Measurements from ENCODE around the gene MYO1D. TPM values are rescaled to one million over a fixed set of nuclear protein-coding genes. Genes with fewer than 3 reads are reported as not detected.

Gene MYO1D
- total RNA-seq, 1 experiment from 2014 or later: 5.6 TPM

DNA sequence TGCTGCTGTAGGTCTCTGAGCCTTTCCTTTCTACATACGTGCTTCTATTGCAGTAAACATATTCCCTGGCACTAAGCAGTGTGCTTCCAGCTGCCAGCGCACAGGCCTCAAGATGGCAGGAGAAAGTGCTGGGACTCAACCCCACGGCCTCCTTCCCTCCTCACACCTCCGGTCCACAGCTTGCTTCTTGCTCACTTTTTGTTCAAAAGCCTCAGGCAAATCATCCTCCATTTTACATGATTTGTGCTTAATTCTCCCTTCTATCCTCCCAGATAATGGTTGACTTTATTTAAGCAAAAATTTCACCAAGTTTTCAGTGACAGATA is 384.7 kb downstream of the MYO1D start:
- Histone ChIP-seq H4K20me1 (ENCODE audit: insufficient read depth, low read depth, low read length) (0 out of 2 replicates have a peak, but pooled peaks cover 13% of the 10 kb centered on the region), H3K27ac (ENCODE audit: low read length) (no peak overlapping the region), H2AFZ (ENCODE audit: low read length) (no peak overlapping the region), H3K9me3 (ENCODE audit: low read length) (no peaks in the 10 kb centered on the region), H3K27me3 (ENCODE audit: low read length) (no peaks in the 10 kb centered on the region), H3K4me2 (ENCODE audit: low read depth, low read length, poor library complexity, severe bottlenecking) (no peak overlapping the region), H3K4me3 (ENCODE audit: low read length) (no peak overlapping the region), H3K4me1 (ENCODE audit: low read length) (peaks cover 6% of the 10 kb centered on the region), H3K36me3 (ENCODE audit: insufficient read depth, low read length) (no peaks in the 10 kb centered on the region), H3K79me2 (ENCODE audit: low read length) (no peaks in the 10 kb centered on the region), H3K9ac (ENCODE audit: low read length) (no peak overlapping the region), H3K9me2 (replicated peaks; ENCODE audit: insufficient read depth, low read length) (no peaks in the 10 kb centered on the region)
- DNase-seq: no peak

DNA sequence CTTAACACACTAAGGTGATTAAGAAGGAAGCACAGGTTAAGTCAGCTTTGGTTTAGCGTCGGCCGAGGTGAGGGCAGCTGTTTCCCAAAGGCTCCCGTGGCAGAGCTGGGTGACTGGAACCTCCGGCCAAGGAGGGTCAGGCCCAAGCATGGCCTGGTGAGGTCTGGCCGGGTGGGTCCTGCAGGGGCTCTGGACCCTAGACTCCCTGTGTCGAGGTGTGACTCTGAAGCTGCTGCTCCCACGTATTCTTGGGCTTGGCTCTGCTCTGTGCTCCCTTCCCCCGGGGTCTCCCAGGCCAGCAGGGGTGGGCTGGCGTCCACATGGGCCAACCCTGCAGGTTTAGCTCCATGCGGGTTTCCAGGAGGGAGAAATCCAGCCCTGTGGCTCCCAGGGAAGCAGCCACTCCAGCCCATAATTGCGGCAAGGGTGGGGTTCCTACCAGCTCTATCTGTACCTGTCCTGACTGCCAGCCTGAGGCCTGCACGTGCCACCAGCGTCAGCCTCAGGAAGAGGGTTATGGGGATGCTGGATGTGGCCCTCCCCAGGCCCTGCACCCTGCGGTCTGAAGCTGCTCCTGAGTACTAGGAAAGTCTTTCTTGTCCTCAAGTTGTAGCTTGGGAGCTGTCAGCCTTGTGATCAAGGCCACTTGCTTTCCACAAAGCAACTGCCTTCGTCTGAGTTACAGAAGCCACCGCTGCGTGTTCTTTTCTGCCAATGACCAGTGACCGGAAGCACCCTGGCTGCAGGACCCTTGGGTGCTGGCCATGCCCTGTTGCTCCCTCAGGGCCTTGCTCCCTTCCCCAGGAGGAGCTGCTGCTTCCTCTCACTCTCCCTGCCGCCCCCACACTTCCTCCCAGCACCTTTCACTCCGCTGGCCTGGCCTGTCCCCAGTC is 385.3 kb downstream of the MYO1D start:
- no peaks in the 10 kb centered on the region for H3K9me2 ChIP-seq (replicated peaks; ENCODE audit: insufficient read depth, low read length)
- no peak overlapping the region for H2AFZ ChIP-seq (ENCODE audit: low read length)
- no peak for DNase-seq
- no peak overlapping the region for H3K4me3 ChIP-seq (ENCODE audit: low read length)
- no peaks in the 10 kb centered on the region for H3K9me3 ChIP-seq (ENCODE audit: low read length)
- H3K4me1 ChIP-seq (ENCODE audit: low read length): peaks cover 6% of the 10 kb centered on the region
- H3K79me2 ChIP-seq (ENCODE audit: low read length): no peaks in the 10 kb centered on the region
- 0 out of 2 replicates have a peak, but pooled peaks cover 13% of the 10 kb centered on the region for H4K20me1 ChIP-seq (ENCODE audit: insufficient read depth, low read depth, low read length)
- no peaks in the 10 kb centered on the region for H3K27me3 ChIP-seq (ENCODE audit: low read length)
- no peak overlapping the region for H3K9ac ChIP-seq (ENCODE audit: low read length)
- H3K4me2 ChIP-seq (ENCODE audit: low read depth, low read length, poor library complexity, severe bottlenecking): no peak overlapping the region
- no peaks in the 10 kb centered on the region for H3K36me3 ChIP-seq (ENCODE audit: insufficient read depth, low read length)
- H3K27ac ChIP-seq (ENCODE audit: low read length): no peak overlapping the region

- Histone ChIP-seq H3K79me2 (ENCODE audit: low read length) (no peaks in the 10 kb centered on the region), H3K9me3 (ENCODE audit: low read length) (no peaks in the 10 kb centered on the region), H3K4me1 (ENCODE audit: low read length) (peaks cover 11% of the 10 kb centered on the region), H3K36me3 (ENCODE audit: insufficient read depth, low read length) (no peaks in the 10 kb centered on the region), H2AFZ (ENCODE audit: low read length) (no peak overlapping the region), H4K20me1 (ENCODE audit: insufficient read depth, low read depth, low read length) (0 out of 2 replicates have a peak, but pooled peaks cover 13% of the 10 kb centered on the region), H3K27ac (ENCODE audit: low read length) (no peak overlapping the region), H3K4me3 (ENCODE audit: low read length) (no peak overlapping the region), H3K4me2 (ENCODE audit: low read depth, low read length, poor library complexity, severe bottlenecking) (no peak overlapping the region), H3K9me2 (replicated peaks; ENCODE audit: insufficient read depth, low read length) (no peaks in the 10 kb centered on the region), H3K27me3 (ENCODE audit: low read length) (no peaks in the 10 kb centered on the region), H3K9ac (ENCODE audit: low read length) (no peak overlapping the region)
- DNase-seq: no peak
Observed at GRCh38 chr17:32490101-32490482, 386.8 kb downstream of the MYO1D start.

- Histone ChIP-seq H3K79me2 (ENCODE audit: low read length) (no peaks in the 10 kb centered on the region), H3K4me1 (ENCODE audit: low read length) (peaks cover 11% of the 10 kb centered on the region), H3K27me3 (ENCODE audit: low read length) (no peaks in the 10 kb centered on the region), H2AFZ (ENCODE audit: low read length) (no peak overlapping the region), H3K4me2 (ENCODE audit: low read depth, low read length, poor library complexity, severe bottlenecking) (no peak overlapping the region), H3K27ac (ENCODE audit: low read length) (no peak overlapping the region), H3K9me3 (ENCODE audit: low read length) (no peaks in the 10 kb centered on the region), H4K20me1 (ENCODE audit: insufficient read depth, low read depth, low read length) (0 out of 2 replicates have a peak, but pooled peaks cover 13% of the 10 kb centered on the region), H3K4me3 (ENCODE audit: low read length) (no peak overlapping the region), H3K36me3 (ENCODE audit: insufficient read depth, low read length) (no peaks in the 10 kb centered on the region), H3K9me2 (replicated peaks; ENCODE audit: insufficient read depth, low read length) (no peaks in the 10 kb centered on the region), H3K9ac (ENCODE audit: low read length) (no peak overlapping the region)
- DNase-seq: no peak
Observed at GRCh38 chr17:32489320-32490100, 387.4 kb downstream of the MYO1D start.

DNA sequence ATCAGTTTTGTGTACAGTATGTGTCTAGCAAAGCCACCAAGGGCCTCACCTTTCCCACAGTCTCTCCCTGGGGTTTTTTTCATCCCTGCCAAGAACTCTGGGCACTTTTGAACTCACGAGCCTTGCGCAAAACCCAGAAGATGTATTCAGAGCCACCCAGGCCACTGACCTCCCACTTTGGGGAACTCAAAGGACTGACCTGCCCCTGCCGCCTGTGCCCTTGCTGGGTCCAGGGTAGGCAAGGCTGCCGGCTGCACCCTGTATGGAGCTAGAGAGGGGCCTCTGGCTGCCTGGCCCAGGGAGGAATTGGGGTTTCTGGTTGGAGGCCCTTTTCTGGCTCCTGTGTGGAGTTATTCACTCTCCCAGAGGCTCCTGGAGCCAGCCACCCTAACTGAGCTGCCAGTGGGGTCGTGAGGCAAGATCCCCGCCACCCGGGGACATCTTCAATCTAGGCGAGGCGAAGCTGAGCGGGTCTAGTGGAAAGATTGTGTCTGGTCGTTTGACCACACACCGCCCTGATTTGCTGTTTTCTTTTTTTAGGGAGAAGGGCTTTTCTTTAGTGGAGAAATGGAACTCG is 388.2 kb downstream of the MYO1D start:
- Histone ChIP-seq H3K9ac (ENCODE audit: low read length) (no peak overlapping the region), H3K4me3 (ENCODE audit: low read length) (no peak overlapping the region), H4K20me1 (ENCODE audit: insufficient read depth, low read depth, low read length) (peaks cover 13% of the 10 kb centered on the region; the same call in 1 of the 2 replicates), H3K4me1 (ENCODE audit: low read length) (peaks cover 11% of the 10 kb centered on the region), H3K79me2 (ENCODE audit: low read length) (no peaks in the 10 kb centered on the region), H3K9me2 (replicated peaks; ENCODE audit: insufficient read depth, low read length) (no peaks in the 10 kb centered on the region), H2AFZ (ENCODE audit: low read length) (no peak overlapping the region), H3K9me3 (ENCODE audit: low read length) (no peaks in the 10 kb centered on the region), H3K4me2 (ENCODE audit: low read depth, low read length, poor library complexity, severe bottlenecking) (no peak overlapping the region), H3K27me3 (ENCODE audit: low read length) (no peaks in the 10 kb centered on the region), H3K27ac (ENCODE audit: low read length) (no peak overlapping the region), H3K36me3 (ENCODE audit: insufficient read depth, low read length) (no peaks in the 10 kb centered on the region)
- DNase-seq: no peak

- Histone ChIP-seq H3K79me2 (ENCODE audit: low read length) (no peaks in the 10 kb centered on the region), H4K20me1 (ENCODE audit: insufficient read depth, low read depth, low read length) (peaks cover 13% of the 10 kb centered on the region; the same call in 1 of the 2 replicates), H3K9me3 (ENCODE audit: low read length) (no peaks in the 10 kb centered on the region), H3K9me2 (replicated peaks; ENCODE audit: insufficient read depth, low read length) (no peaks in the 10 kb centered on the region), H3K27me3 (ENCODE audit: low read length) (no peaks in the 10 kb centered on the region), H3K9ac (ENCODE audit: low read length) (no peak overlapping the region), H3K36me3 (ENCODE audit: insufficient read depth, low read length) (no peaks in the 10 kb centered on the region), H3K4me3 (ENCODE audit: low read length) (no peak overlapping the region), H3K4me2 (ENCODE audit: low read depth, low read length, poor library complexity, severe bottlenecking) (no peak overlapping the region), H3K27ac (ENCODE audit: low read length) (no peak overlapping the region), H2AFZ (ENCODE audit: low read length) (no peak overlapping the region), H3K4me1 (ENCODE audit: low read length) (peaks cover 11% of the 10 kb centered on the region)
- no peak for DNase-seq
Observed at GRCh38 chr17:32488177-32488542, 388.8 kb downstream of the MYO1D start.

DNA sequence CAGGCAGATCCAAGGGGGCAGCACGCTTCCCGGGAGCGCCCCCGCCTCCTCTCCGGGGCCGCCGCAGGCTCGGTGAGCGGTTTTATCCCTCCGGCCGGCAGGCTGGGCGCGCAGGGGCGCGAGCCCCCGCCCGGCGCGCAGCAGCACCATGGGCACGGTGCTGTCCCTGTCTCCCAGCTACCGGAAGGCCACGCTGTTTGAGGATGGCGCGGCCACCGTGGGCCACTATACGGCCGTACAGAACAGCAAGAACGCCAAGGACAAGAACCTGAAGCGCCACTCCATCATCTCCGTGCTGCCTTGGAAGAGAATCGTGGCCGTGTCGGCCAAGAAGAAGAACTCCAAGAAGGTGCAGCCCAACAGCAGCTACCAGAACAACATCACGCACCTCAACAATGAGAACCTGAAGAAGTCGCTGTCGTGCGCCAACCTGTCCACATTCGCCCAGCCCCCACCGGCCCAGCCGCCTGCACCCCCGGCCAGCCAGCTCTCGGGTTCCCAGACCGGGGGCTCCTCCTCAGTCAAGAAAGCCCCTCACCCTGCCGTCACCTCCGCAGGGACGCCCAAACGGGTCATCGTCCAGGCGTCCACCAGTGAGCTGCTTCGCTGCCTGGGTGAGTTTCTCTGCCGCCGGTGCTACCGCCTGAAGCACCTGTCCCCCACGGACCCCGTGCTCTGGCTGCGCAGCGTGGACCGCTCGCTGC is 389.3 kb downstream of the MYO1D start:
- Histone ChIP-seq H3K4me2 (ENCODE audit: low read depth, low read length, poor library complexity, severe bottlenecking) (no peak overlapping the region), H3K4me1 (ENCODE audit: low read length) (peaks cover 6% of the 10 kb centered on the region), H3K27me3 (ENCODE audit: low read length) (no peaks in the 10 kb centered on the region), H3K9me2 (replicated peaks; ENCODE audit: insufficient read depth, low read length) (no peaks in the 10 kb centered on the region), H3K9me3 (ENCODE audit: low read length) (no peaks in the 10 kb centered on the region), H3K79me2 (ENCODE audit: low read length) (no peaks in the 10 kb centered on the region), H4K20me1 (ENCODE audit: insufficient read depth, low read depth, low read length) (peaks cover 13% of the 10 kb centered on the region; the same call in 1 of the 2 replicates), H3K4me3 (ENCODE audit: low read length) (no peak overlapping the region), H3K27ac (ENCODE audit: low read length) (no peak overlapping the region), H2AFZ (ENCODE audit: low read length) (no peak overlapping the region), H3K9ac (ENCODE audit: low read length) (no peak overlapping the region), H3K36me3 (ENCODE audit: insufficient read depth, low read length) (no peaks in the 10 kb centered on the region)
- DNase-seq: no peak

Measured in Karpas-422 (cell line).